Brain microvascular endothelial cell (primary cell): ENCODE data around the gene FILIP1.
"Not testable (repeated sequence)": the region's sequence is repeated elsewhere in the genome, so short reads cannot be mapped to it uniquely, and the experiment has no call there.

ENCODE experiments used
- DNase-seq: peaks from one replicate; pipeline ENCODE4 v3.0.0-alpha.2; 2020
- H3K27ac ChIP-seq: fragments of 250-450 bp; sonication (Bioruptor Pico); 2 replicates; pipeline ENCODE4 v1.5.1; 2020; ENCODE audit warnings: mild to moderate bottlenecking, moderate library complexity
- H3K27me3 ChIP-seq: fragments of 250-450 bp; sonication (Bioruptor Pico); replicated peaks from 2 replicates; pipeline ENCODE4 v1.5.1; 2020; ENCODE audit warnings: mild to moderate bottlenecking
- H3K36me3 ChIP-seq: fragments of 250-450 bp; sonication (Bioruptor Pico); replicated peaks from 2 replicates; pipeline ENCODE4 v1.5.1; 2020; ENCODE audit warnings: mild to moderate bottlenecking
- H3K4me3 ChIP-seq: 2 replicates; pipeline ENCODE4 v1.5.1; 2011; ENCODE audit warnings: low read depth, mild to moderate bottlenecking, control low read depth, low read length, moderate library complexity
- in situ Hi-C: cut with HindIII; loops from 2 replicates; pipeline ENCODE4 v1.10.0; 2017; ENCODE audit warnings: low sequenced_read_pairs, low pct_ligation_motif_present
- TF ChIP-seq, protein P1 (sequence below): IDR thresholded peaks from 2 replicates; pipeline ENCODE4 v1.5.1; 2011; ENCODE audit warnings: low read depth, mild to moderate bottlenecking, moderate library complexity, low read length, control low read depth, inconsistent platforms; ENCODE audit errors: missing control alignments

The FILIP1 gene

DNA sequence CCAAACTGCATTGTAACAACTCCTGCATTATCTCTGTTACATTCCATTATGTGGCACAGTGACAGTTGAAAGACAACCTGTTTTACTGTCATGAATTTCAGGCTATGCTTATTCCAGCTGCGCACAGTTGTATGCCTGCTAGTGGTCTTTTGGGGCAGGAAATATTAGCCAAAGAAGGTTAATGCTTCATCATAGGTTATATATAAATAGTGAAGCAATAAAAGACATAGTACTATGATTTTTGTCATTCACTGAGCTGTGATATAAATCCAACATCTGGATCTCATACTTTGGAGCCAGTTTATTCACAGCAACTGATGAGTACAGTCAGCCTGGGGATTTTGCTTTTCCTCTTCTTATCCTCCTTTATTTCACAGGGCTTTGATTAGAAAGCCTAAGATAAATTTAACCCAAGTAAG is 55.6 kb downstream of the FILIP1 start:
- Histone ChIP-seq H3K4me3 (no peak overlapping the region), H3K36me3 (no peaks in the 10 kb centered on the region), H3K27me3 (no peaks in the 10 kb centered on the region), H3K27ac (no peak overlapping the region)
- in situ Hi-C loops, result no loop called here
- no peak for DNase-seq
- TF ChIP-seq, protein P1, sequence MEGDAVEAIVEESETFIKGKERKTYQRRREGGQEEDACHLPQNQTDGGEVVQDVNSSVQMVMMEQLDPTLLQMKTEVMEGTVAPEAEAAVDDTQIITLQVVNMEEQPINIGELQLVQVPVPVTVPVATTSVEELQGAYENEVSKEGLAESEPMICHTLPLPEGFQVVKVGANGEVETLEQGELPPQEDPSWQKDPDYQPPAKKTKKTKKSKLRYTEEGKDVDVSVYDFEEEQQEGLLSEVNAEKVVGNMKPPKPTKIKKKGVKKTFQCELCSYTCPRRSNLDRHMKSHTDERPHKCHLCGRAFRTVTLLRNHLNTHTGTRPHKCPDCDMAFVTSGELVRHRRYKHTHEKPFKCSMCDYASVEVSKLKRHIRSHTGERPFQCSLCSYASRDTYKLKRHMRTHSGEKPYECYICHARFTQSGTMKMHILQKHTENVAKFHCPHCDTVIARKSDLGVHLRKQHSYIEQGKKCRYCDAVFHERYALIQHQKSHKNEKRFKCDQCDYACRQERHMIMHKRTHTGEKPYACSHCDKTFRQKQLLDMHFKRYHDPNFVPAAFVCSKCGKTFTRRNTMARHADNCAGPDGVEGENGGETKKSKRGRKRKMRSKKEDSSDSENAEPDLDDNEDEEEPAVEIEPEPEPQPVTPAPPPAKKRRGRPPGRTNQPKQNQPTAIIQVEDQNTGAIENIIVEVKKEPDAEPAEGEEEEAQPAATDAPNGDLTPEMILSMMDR, result no peak

- in situ Hi-C loops, result no loop called here
- no peak overlapping the region for H3K27ac ChIP-seq
- no peaks in the 10 kb centered on the region for H3K36me3 ChIP-seq
- H3K27me3 ChIP-seq, result no peaks in the 10 kb centered on the region
- DNase-seq, result peak; percentile 46
- TF ChIP-seq, protein P1, result no peak
- H3K4me3 ChIP-seq, result no peak overlapping the region
These were observed 56.1 kb downstream of the FILIP1 start for GRCh38 chr6:75437421-75437891.

DNA sequence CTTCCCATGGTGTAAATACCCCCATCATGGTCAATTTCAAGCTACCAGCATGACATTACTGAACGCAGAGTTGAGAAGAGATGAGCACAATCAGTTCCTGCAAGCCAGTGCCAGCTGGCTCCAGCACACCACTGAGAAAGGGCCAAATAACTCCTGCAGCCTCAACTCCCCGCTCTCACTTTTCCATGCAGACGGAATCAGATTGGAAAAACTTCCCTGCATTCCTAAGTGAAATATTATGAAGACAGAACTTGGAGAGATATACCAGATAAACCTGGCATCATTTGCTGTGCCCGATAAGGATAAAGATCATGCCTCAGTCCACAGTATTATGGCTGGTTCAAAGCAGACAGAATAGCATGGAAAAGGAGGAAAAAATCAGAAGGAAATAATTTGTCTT is 56.7 kb downstream of the FILIP1 start:
- in situ Hi-C loops, result no loop called here
- no peak overlapping the region for H3K4me3 ChIP-seq
- TF ChIP-seq, protein P1, result no peak
- H3K27ac ChIP-seq, result no peak overlapping the region
- H3K27me3 ChIP-seq, result no peaks in the 10 kb centered on the region
- DNase-seq, result no peak
- H3K36me3 ChIP-seq, result no peaks in the 10 kb centered on the region

DNA sequence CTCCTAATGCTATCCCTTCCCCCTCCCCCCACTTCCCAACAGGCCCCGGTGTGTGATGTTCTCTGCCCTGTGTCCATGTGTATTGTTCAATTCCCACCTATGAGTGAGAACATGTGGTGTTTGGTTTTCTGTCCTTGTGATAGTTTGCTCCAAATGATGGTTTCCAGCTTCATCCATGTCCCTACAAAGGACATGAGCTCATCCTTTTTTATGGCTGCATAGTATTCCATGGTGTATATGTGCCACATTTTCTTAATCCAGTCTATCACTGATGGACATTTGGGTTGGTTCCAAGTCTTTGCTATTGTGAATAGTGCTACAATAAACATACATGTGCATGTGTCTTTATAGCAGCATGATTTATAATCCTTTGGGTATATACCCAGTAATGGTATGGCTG is 60.8 kb downstream of the FILIP1 start:
- H3K27me3 ChIP-seq, DNase-seq, H3K36me3 ChIP-seq, in situ Hi-C loops, H3K27ac ChIP-seq, H3K4me3 ChIP-seq: not testable (repeated sequence)

GRCh38 chr6:75431379-75431778 is 62.2 kb downstream of the FILIP1 start:
- in situ Hi-C loops, result no loop called here
- peak overlapping the region; percentile 61 for H3K27ac ChIP-seq
- no peaks in the 10 kb centered on the region for H3K36me3 ChIP-seq
- no peak overlapping the region for H3K4me3 ChIP-seq
- H3K27me3 ChIP-seq, result no peaks in the 10 kb centered on the region
- DNase-seq, result peak; percentile 62
- TF ChIP-seq, protein P1, result no peak

- no peaks in the 10 kb centered on the region for H3K27me3 ChIP-seq
- TF ChIP-seq, protein P1, result no peak
- in situ Hi-C loops, result no loop called here
- no peak overlapping the region for H3K4me3 ChIP-seq
- no peaks in the 10 kb centered on the region for H3K36me3 ChIP-seq
- H3K27ac ChIP-seq, result peak overlapping the region; percentile 61
- peak; percentile 61 for DNase-seq
These were observed 62.8 kb downstream of the FILIP1 start for GRCh38 chr6:75430631-75431325.
